HG03442 (cell line): ENCODE measurements around the gene CNNM4.
"Not testable (repeated sequence)": the region's sequence is repeated elsewhere in the genome, so short reads cannot be mapped to it uniquely, and the experiment has no call there.

Source experiments
- ATAC-seq: cut with Tn5 transposase; IDR thresholded peaks from one replicate; pipeline ENCODE4 v1.9.1; 2021; ENCODE audit warnings: mild to moderate bottlenecking, moderate library complexity; ENCODE audit not compliant: unreplicated experiment

The CNNM4 gene

DNA sequence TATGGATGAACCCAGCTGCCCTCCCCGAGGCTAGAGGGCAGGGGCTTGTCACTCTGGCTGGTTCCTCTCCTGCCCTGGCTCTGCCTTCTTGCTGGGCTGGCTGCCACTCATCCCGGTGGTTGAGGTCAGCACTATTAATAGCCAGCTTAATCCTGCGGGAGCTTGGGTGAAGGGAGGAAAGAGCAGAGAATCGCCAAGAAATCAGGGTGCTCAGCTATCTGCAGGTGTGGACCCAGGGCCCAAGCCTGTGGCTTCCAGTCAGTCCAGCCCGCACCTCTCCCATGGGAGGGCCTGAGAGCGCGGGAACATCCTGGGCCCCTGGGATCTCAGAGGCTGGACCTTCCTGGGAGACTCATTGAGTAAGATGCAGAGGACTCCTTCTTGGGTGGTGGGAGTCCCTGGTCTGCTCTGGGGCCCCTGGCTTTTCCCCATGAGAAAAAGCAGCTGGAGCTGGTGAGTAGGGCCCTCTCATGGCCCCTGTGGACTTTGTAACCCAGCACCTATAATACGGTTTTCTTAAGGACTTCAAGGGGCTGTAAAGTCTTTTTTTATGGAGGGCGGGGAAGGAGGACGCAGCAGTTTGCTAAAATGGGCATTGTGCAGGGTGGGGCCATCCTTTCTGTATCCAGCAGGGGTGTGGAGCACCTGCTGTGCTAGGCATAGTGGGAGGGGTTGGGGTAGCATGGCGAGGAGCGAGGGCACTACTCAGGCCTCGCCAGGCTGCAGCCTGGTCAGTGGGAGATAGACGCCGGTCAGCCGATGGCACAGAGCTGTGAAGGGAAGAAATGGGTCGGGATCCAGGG is 27.9 kb downstream of the CNNM4 start:
- no peak for ATAC-seq

DNA sequence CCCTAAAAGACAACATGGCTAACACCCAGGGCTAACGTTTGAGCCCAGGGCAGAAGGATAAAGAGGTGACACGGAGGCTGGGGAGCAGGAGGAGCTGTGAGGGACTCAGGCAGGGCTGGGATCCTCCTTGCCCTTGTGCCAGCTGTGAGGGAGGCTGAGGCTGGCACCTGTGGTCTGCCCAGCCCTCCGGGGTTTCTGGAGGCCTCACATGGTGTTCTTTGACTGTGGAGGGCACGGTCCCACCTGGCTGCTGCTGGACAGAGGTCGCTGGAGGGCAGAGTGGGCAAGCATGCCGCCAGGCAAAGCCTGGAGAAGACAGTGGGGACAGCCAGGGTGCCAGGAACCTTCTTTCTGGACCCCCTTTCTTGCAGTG is 28.5 kb downstream of the CNNM4 start:
- no peak for ATAC-seq

DNA sequence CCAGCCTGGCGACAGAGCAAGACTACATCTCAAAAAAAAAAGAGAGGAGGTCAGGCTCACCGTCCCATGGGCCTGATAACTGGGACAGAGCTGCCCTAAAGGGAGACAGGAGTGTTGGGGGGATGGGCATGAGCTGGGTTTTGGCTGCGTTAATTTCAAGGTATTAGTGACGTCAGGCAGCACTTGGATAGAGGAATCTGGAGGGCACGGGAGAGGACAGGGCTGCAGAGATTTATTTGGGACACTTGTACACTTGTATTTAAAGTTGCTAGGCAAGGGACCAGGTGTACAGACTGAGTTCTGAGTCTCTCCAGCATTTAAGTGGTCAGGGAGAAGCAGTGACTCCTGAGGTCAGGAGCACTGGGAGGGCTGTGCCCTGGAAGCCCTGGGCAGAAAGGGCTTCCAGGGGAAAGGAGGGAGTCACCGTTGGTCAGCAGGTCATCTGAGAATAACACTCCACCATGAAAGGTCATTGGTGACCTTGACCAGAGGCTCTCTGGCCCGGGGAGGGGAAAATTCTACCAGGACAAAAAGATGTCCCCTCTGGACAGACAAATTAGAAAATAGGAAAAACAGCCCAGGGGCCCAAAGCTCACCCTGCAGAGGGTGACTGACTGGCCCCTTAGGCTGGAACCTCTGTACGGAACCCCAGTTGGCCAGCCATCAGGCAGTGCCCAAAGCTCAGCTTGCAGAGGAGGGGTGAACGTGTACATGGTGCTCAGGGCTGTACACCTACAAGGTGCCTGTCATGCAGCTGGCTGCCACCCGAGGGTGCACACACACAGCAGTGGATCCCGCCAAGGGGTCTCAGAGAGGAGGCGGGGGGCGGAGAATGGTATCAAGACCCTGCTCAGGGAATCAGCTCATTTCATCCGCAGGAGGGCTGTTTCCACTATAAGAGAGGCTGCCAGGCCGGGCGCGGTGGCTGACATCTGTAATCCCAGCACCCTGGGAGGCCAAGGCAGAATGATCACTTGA is 32.4 kb downstream of the CNNM4 start:
- ATAC-seq: no peak

DNA sequence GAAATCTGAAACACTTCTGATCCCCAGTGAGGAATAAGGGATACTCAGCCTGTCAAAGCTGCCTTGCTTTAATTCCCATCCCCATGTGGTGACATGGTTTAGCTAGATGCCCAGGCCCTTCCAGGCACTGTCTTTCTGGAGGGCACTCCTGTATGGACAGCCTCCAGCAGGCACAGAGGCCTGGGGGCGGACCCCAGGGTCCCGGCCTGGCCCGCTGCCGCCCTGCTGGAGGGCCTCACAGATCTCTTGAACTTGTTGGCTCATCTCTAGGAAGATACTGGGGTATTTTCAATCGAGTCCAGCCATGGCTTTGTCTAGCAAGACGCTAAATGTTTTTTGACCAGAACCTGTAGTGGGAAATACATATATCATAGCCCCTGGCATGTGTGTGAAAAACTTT is 34.4 kb downstream of the CNNM4 start:
- ATAC-seq: no peak

DNA sequence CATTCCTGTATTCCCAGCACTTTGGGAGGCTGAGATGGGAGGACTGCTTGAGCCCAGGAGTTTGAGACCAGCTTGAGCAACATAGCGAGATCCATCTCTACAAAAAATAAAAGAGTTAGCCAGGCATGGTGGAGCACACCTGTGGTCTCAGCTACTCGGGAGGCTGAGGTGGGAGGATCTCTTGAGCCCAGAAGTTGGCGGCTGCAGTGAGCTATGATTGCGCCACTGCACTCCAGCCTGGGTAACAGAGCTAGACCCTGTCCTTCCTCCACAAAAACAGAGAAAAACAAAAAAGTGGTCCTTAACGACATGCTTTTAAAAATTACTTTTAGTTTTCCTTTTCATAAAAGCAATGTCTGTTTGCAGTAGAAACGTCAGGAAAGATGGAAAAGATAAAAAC is 35.8 kb downstream of the CNNM4 start:
- not testable (repeated sequence) for ATAC-seq

DNA sequence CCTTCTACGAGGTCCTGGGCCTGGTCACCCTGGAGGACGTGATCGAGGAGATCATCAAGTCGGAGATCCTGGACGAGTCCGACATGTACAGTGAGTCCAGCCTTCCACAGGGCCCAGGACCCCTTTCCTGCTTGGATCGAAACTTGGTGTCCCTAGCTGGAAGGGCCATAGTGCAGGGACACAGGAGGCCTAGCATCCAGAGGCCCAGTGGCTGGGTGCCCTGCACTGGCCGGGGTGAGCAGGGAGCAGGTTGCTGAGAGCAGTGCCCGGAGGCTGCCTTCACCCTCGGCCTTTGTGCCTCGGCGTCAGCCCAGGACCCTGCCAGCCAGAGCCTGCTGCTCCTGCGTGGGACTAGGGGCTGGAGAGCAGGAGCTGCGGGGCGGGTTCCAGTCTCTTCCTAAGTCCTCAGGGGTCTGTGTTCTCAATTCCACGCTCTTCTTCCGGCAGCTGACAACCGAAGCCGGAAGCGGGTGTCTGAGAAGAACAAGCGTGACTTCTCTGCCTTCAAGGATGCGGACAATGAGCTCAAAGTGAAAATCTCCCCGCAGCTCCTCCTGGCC is 36.4 kb downstream of the CNNM4 start:
- ATAC-seq: no peak

DNA sequence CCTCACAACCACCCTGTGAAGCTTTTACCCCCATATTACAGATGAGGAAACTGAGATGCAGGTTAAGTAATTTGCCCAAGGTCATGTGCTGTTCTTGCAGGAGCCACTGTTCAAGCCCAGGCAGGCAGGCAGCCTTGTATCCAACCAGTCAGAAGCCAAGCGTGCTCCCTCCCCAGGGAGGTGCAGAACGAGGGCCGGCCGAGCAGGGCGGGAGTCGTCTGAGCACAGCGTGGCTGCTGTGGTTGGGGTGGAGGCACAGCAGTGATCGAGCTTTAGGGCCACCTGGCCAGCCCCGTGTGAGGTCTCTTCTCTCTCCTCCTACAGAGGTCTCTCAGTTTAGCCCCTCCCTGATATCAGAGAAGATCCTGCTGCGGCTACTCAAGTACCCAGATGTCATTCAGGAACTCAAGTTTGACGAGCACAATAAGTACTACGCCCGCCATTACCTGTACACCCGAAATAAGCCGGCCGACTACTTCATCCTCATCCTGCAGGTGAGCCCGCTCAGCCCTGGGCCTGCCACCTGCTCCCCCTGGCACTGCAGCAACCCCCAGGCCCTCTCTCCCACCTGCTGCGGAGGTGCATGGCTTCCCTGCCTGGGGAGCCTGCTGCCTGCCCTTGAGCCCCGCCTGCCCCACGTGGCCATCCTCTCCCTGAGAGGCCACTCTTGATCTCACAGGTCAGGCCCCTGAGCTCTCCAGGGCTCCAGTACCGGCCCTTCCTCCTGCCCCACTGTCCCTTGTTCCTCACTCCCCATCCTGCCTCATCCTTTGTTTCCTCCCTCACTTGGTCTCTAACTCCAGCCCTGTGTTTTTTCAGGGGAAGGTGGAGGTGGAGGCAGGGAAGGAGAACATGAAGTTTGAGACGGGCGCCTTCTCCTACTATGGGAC is 38.3 kb downstream of the CNNM4 start:
- no peak for ATAC-seq

DNA sequence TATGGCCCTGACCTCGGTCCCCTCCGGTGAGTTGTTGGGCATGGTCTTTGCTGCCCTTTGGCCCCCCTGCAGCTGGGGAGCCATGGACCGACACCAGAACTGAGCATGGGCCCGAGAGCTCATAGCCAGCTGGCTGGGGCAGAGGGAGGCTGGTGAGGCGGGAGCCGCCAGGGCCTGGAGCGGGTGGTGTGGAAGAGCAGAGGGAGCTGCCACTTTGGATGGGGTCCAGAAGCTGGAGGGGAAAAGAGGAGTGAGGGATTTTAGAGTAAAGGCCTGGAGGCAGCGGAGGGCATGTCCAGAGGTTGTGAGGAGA is 38.9 kb downstream of the CNNM4 start:
- no peak for ATAC-seq

DNA sequence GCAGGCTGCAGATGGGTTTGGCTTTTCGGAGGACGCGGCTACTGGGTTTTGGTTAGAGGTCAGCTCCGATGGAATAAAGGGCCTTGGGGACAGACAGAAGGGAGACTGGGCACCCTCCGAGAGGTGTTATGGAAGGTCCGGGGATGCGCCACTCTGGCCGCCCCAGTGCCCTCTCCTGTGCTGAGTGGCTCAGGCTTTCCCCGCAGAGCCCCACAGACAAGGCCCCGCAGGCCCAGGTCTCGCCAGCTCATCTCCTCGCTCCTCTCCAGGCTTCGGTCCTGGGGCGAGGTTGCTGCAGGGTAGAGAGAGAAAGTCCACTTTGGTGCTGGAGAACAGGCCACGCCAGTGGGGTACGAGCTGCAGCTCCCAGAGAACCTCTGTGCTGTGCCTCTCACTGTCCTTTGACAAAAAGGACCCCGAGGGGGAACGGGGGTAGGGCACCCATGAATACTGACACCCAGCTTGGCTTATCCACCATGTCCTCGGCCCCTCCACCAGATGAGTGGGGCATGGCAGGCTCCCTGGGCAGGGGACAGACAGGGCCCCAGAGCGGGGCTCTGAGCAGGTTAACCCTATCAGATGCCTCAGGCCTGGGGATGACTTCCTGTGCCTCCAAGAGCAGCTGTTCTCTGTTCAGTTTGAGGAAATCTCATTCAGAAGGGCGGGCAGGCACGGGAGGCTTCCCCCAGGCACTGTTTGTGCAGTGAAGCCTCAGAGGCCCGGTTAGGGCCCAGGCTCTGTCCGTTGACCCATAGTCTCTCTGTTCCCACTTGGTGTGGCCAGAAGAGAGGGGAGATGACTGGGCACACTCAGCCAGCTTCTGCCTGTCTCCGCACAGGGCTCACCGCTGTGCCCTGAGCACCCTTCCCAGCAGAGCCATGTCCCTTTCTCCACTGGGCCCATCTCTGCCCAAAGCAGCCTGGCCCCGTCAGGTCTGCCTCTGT is 39.6 kb downstream of the CNNM4 start:
- ATAC-seq: peak; percentile 21

DNA sequence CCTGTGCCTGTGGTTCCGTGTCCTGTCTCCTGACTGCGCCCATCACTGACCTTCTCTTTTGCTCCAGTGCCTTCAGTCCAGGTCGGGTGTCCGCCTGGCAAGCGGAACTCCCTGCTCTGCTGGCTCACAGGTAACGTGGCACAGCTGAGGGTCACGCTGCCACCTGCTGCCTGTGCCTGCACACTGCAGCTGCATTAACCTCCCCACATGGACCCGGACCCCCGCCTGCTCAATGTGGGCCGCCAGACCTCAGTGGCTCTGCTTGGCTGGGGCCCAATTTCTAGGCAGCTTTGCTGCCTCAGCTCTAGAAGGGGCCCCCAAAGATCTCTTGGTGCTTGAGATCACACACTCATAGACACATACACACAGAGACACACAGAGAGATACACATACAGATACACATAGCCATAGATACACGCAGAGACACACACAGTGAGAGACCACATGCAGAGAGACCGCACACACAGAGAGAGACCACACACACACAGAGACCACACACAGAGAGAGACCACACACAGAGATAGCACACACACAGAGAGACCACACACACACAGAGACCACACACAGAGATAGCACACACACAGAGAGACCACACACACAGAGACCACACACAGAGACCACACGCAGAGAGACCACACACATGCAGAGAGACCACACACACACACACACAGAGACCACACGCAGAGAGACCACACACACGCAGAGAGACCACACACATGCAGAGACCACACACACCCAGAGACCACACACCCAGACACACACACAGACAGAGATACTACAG is 40.5 kb downstream of the CNNM4 start:
- peak; percentile 66 for ATAC-seq

DNA sequence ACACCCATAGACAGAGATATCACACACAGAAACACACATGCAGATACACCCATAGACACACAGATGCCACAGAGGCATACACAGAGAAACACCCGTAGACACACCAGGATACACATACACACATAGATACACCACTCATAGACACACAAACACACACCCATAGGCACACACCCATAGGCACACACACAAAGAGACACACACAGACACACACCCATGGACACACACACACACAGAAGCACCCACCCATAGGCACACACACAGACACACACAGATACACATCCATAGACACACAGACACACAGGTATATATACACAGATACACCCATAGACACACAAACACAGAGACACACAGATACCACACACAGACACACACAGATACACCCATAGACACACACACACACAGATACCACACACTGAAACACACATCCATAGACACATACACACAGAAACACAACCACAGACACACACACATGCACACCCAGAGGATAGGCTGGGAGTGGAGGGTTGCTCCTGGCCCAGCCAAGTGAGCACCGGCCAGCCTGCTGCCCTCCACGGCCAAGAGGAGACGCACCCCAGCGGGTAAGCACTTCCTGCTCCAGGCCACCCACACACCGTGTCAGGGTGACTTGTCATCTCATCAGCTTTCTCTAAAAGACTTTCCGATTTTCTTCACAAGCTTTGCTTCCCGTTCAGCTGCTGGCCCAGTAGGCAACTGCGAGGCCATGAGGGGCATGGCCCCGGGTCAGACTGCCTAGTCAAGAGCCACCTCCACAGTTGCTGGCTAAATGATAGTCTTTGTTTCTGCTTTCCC is 41.3 kb downstream of the CNNM4 start:
- no peak for ATAC-seq

DNA sequence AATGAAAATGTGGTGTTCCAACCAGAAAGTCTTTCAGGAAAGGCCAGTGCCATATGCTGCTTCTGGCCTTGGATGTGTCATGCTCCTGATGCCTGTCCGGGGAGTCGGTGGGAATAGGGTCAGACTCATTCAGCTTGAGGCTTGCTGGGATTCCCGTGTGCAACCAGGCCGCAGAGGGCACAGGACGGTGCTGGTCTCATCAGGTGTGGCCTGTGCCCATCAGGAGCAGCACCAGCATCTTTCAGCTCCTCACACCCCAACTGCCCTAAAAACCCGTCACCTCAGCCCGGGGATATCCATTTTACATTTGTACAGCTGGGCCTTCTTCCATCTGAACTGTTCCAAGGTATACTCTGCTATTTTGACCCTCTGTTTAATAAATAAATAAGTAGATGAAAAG is 42.0 kb downstream of the CNNM4 start:
- ATAC-seq: no peak

DNA sequence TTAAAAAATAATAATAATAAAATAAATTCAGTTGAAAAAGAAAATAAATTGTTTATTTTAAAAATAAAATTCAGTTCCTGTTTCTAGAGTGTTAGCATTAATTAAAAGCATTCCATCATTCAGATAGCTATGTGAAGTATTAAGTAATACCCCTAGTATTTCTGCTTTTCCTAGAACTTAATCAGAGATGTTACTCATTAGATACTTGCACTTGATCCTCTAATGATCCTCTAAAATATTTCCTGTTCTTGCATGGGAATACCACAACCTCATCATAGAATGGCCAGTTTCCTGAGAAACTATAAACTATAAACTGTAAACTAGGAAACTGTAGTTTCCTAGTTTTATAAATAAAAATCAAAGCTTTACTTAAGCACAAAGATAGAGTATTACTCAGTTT is 44.3 kb downstream of the CNNM4 start:
- ATAC-seq: no peak

DNA sequence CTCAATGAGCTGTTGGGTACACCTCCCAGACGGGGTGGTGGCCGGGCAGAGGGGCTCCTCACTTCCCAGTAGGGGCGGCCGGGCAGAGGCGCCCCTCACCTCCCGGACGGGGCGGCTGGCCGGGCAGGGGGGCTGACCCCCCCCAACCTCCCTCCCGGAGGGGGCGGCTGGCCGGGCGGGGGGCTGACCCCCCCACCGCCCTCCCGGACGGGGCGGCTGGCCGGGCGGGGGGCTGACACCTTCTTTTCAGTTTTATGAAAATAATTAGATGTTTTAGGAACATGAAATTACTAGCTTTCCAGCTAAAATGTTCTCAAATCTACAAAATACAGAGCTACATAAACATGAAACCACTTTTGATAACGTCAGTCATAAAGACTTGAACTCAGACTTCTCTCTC is 45.2 kb downstream of the CNNM4 start:
- not testable (repeated sequence) for ATAC-seq

DNA sequence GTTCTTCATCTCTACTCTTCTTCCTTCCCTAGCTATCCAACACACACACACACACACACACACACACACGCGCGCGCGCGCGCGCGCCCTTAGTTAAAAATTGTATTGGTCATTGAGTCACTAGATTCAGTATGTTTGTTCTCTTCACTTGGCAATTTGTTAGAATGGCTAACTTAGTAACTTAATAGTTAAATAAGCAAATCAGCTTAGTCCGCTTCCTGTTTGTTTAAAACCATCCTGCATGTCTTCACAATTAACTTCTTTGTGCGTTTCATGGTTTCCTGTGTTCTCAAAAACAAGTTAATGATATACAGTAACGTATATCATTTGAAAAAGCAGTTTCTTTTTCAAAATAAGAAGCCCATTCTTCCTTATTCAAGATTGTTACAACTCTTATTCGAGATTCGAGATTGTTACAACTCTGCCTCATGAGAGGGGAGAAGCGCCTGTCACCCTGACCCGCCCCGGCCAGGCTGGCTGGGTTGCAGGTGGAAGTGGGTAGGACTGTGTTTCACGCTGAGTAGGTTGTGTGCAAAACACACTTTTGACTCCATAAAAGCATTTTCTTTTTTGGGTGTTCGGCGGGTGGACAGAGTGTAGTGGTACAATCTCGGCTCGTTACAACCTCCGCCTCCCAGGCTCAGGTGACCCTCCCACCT is 45.9 kb downstream of the CNNM4 start:
- ATAC-seq: no peak

DNA sequence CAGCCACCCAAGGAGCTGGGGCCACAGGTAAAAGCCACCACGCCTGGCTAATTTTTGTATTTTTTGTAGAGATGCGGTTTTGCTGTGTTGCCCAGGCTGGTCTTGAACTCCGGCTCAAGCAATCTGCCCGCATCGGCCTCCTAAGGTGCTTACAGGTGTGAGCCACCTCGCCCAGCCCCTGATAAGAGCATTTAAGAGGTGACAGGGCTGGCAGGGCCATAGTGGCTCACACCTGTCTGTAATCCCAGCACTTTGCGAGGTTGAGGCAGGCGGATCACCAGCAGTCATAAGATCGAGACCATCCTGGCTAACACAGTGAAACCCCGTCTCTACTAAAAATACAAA is 46.4 kb downstream of the CNNM4 start:
- no peak for ATAC-seq

DNA sequence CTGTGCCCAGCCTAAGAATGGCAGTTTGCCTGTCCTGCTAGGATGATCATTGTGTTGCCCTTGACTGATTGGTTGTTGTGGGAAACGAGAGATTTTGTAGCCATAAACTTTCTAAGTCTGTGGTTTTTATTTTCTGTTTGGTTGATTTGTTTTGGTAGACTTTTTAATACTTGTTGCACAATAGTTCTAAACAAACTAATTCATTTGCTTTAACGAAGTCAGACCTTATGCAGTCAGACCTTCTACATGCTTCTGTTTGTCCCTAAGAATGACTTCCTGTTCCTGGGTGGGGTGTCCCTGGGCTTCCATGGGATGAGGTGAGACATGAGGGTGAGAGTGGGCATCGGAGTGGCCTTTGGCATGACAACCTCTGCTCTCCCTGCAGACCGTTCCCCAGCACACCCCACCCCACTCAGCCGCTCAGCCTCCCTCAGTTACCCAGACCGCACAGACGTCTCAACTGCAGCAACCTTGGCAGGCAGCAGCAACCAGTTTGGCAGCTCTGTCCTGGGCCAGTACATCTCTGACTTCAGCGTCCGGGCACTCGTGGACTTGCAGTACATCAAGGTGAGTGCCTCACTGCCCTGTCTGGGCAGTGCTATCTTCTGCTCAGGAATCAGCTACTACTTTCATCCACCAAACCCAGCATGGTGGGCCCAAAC is 47.6 kb downstream of the CNNM4 start:
- ATAC-seq: no peak
